Liver (tissue), 9 donors: ENCODE measurements around the gene SAYSD1. TPM values are rescaled to one million over a fixed set of nuclear protein-coding genes. Genes with fewer than 3 reads are reported as not detected.

ENCODE experiments used
- DNase-seq: peaks from one replicate; pipeline ENCODE4 v3.0.0-alpha.2; 2017; ENCODE audit warnings: low spot score
- H3K27ac ChIP-seq, 2 donors: one replicate each; pipeline ENCODE4 v1.7.0; 2013; ENCODE audit warnings: inconsistent platforms in 2 of 2, low read length in 2 of 2, control low read depth in 1 of 2, low read depth in 1 of 2, mild to moderate bottlenecking in 1 of 2
- H3K27me3 ChIP-seq, 4 donors: one replicate each; pipeline versions ENCODE4 v1.6.1 to v1.7.0; 2013; ENCODE audit warnings: low read length in 3 of 4, inconsistent platforms in 1 of 4, mild to moderate bottlenecking in 1 of 4, moderate library complexity in 1 of 4; ENCODE audit not compliant: control insufficient read depth in 4 of 4, insufficient read depth in 4 of 4
- H3K36me3 ChIP-seq, 4 donors: one replicate each; pipeline versions ENCODE4 v1.6.1 to v1.7.0; 2013; ENCODE audit warnings: low read length in 3 of 4, mild to moderate bottlenecking in 3 of 4, low read depth in 1 of 4, moderate library complexity in 1 of 4; ENCODE audit not compliant: control insufficient read depth in 4 of 4, insufficient read depth in 3 of 4
- H3K4me1 ChIP-seq, 4 donors: one replicate each; pipeline versions ENCODE4 v1.6.1 to v1.7.0; 2013; ENCODE audit warnings: low read length in 3 of 4, mild to moderate bottlenecking in 3 of 4, moderate library complexity in 1 of 4; ENCODE audit not compliant: control insufficient read depth in 4 of 4, insufficient read depth in 4 of 4
- H3K4me3 ChIP-seq, 3 donors: one replicate each; pipeline versions ENCODE4 v1.6.1 to v1.7.0; 2013; ENCODE audit warnings: low read length in 3 of 3, control low read depth in 1 of 3, low read depth in 1 of 3, mild to moderate bottlenecking in 1 of 3
- H3K9ac ChIP-seq, 2 donors: one replicate each; pipeline ENCODE4 v1.7.0; 2013; ENCODE audit warnings: low read length in 2 of 2, mild to moderate bottlenecking in 2 of 2, moderate library complexity in 2 of 2, control low read depth in 1 of 2, low read depth in 1 of 2
- H3K9me3 ChIP-seq, 4 donors: one replicate each; pipeline versions ENCODE4 v1.6.1 to v1.7.0; 2013; ENCODE audit warnings: low read length in 3 of 4; ENCODE audit not compliant: control insufficient read depth in 4 of 4
- CTCF ChIP-seq: fragments of 150-350 bp; IDR thresholded peaks from 2 replicates; pipeline ENCODE4 v1.5.1; 2017; ENCODE audit warnings: improper control_type of control experiment, low read depth, low read length; ENCODE audit not compliant: missing input control
- FOXA2 ChIP-seq: IDR thresholded peaks from 2 replicates; pipeline ENCODE4 v1.6.1; 2016; ENCODE audit warnings: antibody characterized with exemption
- GABPA ChIP-seq, 2 donors: IDR thresholded peaks in 1 of 2; conservative IDR thresholded peaks in 1 of 2; 2 replicates each; pipeline ENCODE4 v1.6.1; 2016; ENCODE audit warnings: antibody characterized with exemption in 2 of 2, mild to moderate bottlenecking in 1 of 2, moderate library complexity in 1 of 2
- HNF4A ChIP-seq, 2 donors: conservative IDR thresholded peaks; 2 replicates each; pipeline ENCODE4 v1.6.1; 2016; ENCODE audit warnings: antibody characterized with exemption in 2 of 2, mild to moderate bottlenecking in 2 of 2
- HNF4G ChIP-seq: IDR thresholded peaks from 2 replicates; pipeline ENCODE4 v1.6.1; 2016; ENCODE audit warnings: antibody characterized with exemption
- JUND ChIP-seq, 2 donors: IDR thresholded peaks; 2 replicates each; pipeline ENCODE4 v1.6.1; 2016; ENCODE audit warnings: antibody characterized with exemption in 2 of 2
- MAX ChIP-seq: IDR thresholded peaks from 2 replicates; pipeline ENCODE4 v1.6.1; 2016; ENCODE audit warnings: antibody characterized with exemption
- NR2F2 ChIP-seq: IDR thresholded peaks from 2 replicates; pipeline ENCODE4 v1.6.1; 2016; ENCODE audit warnings: antibody characterized with exemption
- REST ChIP-seq: IDR thresholded peaks from 2 replicates; pipeline ENCODE4 v1.6.1; 2016; ENCODE audit warnings: antibody characterized with exemption, mild to moderate bottlenecking
- RXRA ChIP-seq, 2 donors: IDR thresholded peaks; 2 replicates each; pipeline ENCODE4 v1.6.1; 2017 to 2018; ENCODE audit warnings: antibody characterized with exemption in 2 of 2, mild to moderate bottlenecking in 1 of 2
- TAF1 ChIP-seq: conservative IDR thresholded peaks from 2 replicates; pipeline ENCODE4 v1.6.1; 2016; ENCODE audit warnings: antibody characterized with exemption, mild to moderate bottlenecking
- ZBTB33 ChIP-seq: IDR thresholded peaks from 2 replicates; pipeline ENCODE4 v1.6.1; 2016; ENCODE audit warnings: antibody characterized with exemption
- WGBS: extraction: QIAGEN DNeasy Blood & Tissue Kit; methylation state at CpG from one replicate; pipeline ENCODE4 v1.1.7; 2013; 5-methylcytosine and 5-hydroxymethylcytosine counted together
- polyA plus RNA-seq, 2 donors: library from polyadenylated mRNA; stranded (reverse) in 1 of 2; unstranded in 1 of 2; fragments of 200-250 nt in 1 of 2; fragments of >200 nt in 1 of 2; fragmentation: Nextera tagmentation in 1 of 2; extraction: Ambion mirVana in 1 of 2; gene quantifications; one replicate each; pipeline versions ENCODE4 v1.2.1 to v1.2.3, GENCODE V29; 2013 to 2015
- total RNA-seq, 2 donors: library from RNA; depleted of rRNA; stranded (reverse); fragments of >200 nt; gene quantifications; one replicate each; pipeline ENCODE4 v1.2.3, GENCODE V29; 2014
- donor health status: healthy.
- donor health status: healthy.
- donor health status: healthy.
- donor health status: healthy.
- donor health status: healthy.

Gene SAYSD1
- total and polyA plus RNA-seq, 4 donors = 6.5 to 12.2 (median 9.3) TPM

GRCh38 chr6:39072830-39073229, 42.2 kb downstream of the SAYSD1 start:
- H3K27me3 ChIP-seq = no peaks in the 10 kb centered on the region
- no peaks in the 10 kb centered on the region for H3K4me1 ChIP-seq
- no peaks in the 10 kb centered on the region for H3K9me3 ChIP-seq
- H3K4me3 ChIP-seq = no peak overlapping the region
- H3K27ac ChIP-seq = no peak overlapping the region
- H3K36me3 ChIP-seq = no peaks in the 10 kb centered on the region
- no peak for TF ChIP-seq FOXA2
- TF ChIP-seq TAF1 = no peak
- no peak for TF ChIP-seq NR2F2
- no peak for TF ChIP-seq RXRA (IDR thresholded peaks at IDR 0.05)
- no peak for TF ChIP-seq CTCF
- TF ChIP-seq GABPA (IDR thresholded peaks at IDR 0.05 in 1 of 2, conservative IDR thresholded peaks at IDR 0.05 in 1 of 2) = no peak
- TF ChIP-seq MAX = no peak
- no peak for TF ChIP-seq HNF4G
- 95% methylated on average over 9 of the region's 9 CpGs for WGBS
- no peak for DNase-seq
- H3K9ac ChIP-seq = no peak overlapping the region

- TF ChIP-seq ZBTB33 (no peak), MAX (no peak), NR2F2 (no peak), REST (no peak), GABPA (IDR thresholded peaks at IDR 0.05 in 1 of 2, conservative IDR thresholded peaks at IDR 0.05 in 1 of 2) (no peak), JUND (IDR thresholded peaks at IDR 0.05) (no peak), HNF4A (conservative IDR thresholded peaks at IDR 0.05) (no peak)
- Histone ChIP-seq H3K9me3 (no peaks in the 10 kb centered on the region), H3K4me1 (no peaks in the 10 kb centered on the region), H3K27me3 (no peaks in the 10 kb centered on the region), H3K4me3 (no peak overlapping the region), H3K27ac (no peak overlapping the region), H3K9ac (no peak overlapping the region), H3K36me3 (no peaks in the 10 kb centered on the region)
- 90% methylated on average over 7 of the region's 7 CpGs for WGBS
- no peak for DNase-seq
Measured at GRCh38 chr6:39068391-39068790, 46.6 kb downstream of the SAYSD1 start.
